Activated CD8-positive, alpha-beta memory T cell treated with anti-CD3 and anti-CD28 coated beads, Interleukin-2, amount 50 U/mL, for 1 hour (primary cell): Measurements from ENCODE around the gene CRYAB.
"Not testable (repeated sequence)": the region's sequence is repeated elsewhere in the genome, so short reads cannot be mapped to it uniquely, and the experiment has no call there.

Experiments used
- DNase-seq: peaks from one replicate; pipeline ENCODE4 v3.0.0-alpha.2; 2020; ENCODE audit errors: extremely low read depth

Gene CRYAB

GRCh38 chr11:111933872-111934271 lies 22.3 kb upstream of the CRYAB start:
- no peak for DNase-seq

- DNase-seq = not testable (repeated sequence)
Measured at GRCh38 chr11:111933176-111933575, 21.6 kb upstream of the CRYAB start.

- DNase-seq = no peak
Measured at GRCh38 chr11:111932611-111932950, 21.0 kb upstream of the CRYAB start.

- DNase-seq = no peak
Measured at GRCh38 chr11:111930472-111930871, 18.9 kb upstream of the CRYAB start.

- DNase-seq = peak; percentile 81
Measured at GRCh38 chr11:111926505-111927391, 15.2 kb upstream of the CRYAB start.

GRCh38 chr11:111925953-111926352 lies 14.4 kb upstream of the CRYAB start:
- DNase-seq = no peak

- DNase-seq = no peak
Measured at GRCh38 chr11:111923951-111924350, 12.4 kb upstream of the CRYAB start.

GRCh38 chr11:111923351-111923788 lies 11.8 kb upstream of the CRYAB start:
- no peak for DNase-seq

- DNase-seq = no peak
Measured at GRCh38 chr11:111922803-111923202, 11.2 kb upstream of the CRYAB start.

GRCh38 chr11:111921541-111922230 lies 10.1 kb upstream of the CRYAB start:
- no peak for DNase-seq

- no peak for DNase-seq
Measured at GRCh38 chr11:111920908-111921307, 9.3 kb upstream of the CRYAB start.

- DNase-seq = no peak
Measured at GRCh38 chr11:111918390-111919256, 7.1 kb upstream of the CRYAB start, which contains the start of gene C11orf52. C11orf52 (plus strand) TSS chr11:111918913; CDS start chr11:111918973, 60 bp downstream.

- no peak for DNase-seq
Measured at GRCh38 chr11:111917788-111918187, 6.2 kb upstream of the CRYAB start.

GRCh38 chr11:111917312-111917711 lies 5.7 kb upstream of the CRYAB start:
- no peak for DNase-seq

- DNase-seq = no peak
Measured at GRCh38 chr11:111916768-111917167, 5.2 kb upstream of the CRYAB start.

GRCh38 chr11:111913997-111914396 lies 2.4 kb upstream of the CRYAB start:
- no peak for DNase-seq

- no peak for DNase-seq
Measured at GRCh38 chr11:111913031-111913861, 1.7 kb upstream of the CRYAB start.

GRCh38 chr11:111912535-111912934 lies 965 bp upstream of the CRYAB start, which contains the start of gene HSPB2:
HSPB2 (plus strand) TSS chr11:111912734; CDS start chr11:111912830, 96 bp downstream.
- DNase-seq = no peak

- DNase-seq = no peak
Measured at GRCh38 chr11:111910676-111911562, 651 bp downstream of the CRYAB start.

- DNase-seq = no peak
Measured at GRCh38 chr11:111909378-111909777, 2.2 kb downstream of the CRYAB start.
